KOPT-K1 (cell line): ENCODE data around the gene MBIP.
"Not testable (repeated sequence)": the region's sequence is repeated elsewhere in the genome, so short reads cannot be mapped to it uniquely, and the experiment has no call there.

Experiments used
- H3K27ac ChIP-seq: fragments of 200-600 bp; sonication (generic); 2 replicates; pipeline ENCODE4 v1.5.1; 2016; ENCODE audit warnings: antibody characterized with exemption, mild to moderate bottlenecking, low read depth, low read length; ENCODE audit not compliant: poor library complexity, severe bottlenecking
- H3K36me3 ChIP-seq: fragments of 200-600 bp; sonication (generic); 2 replicates; pipeline ENCODE4 v1.5.1; 2017; ENCODE audit warnings: antibody characterized with exemption, mild to moderate bottlenecking, low read length, moderate library complexity; ENCODE audit not compliant: insufficient read depth
- H3K9me3 ChIP-seq: fragments of 200-600 bp; sonication (generic); 2 replicates; pipeline ENCODE4 v1.5.1; 2017; ENCODE audit warnings: antibody characterized with exemption, low read length, mild to moderate bottlenecking; ENCODE audit not compliant: insufficient read depth, poor library complexity, severe bottlenecking

Gene MBIP, protein sequence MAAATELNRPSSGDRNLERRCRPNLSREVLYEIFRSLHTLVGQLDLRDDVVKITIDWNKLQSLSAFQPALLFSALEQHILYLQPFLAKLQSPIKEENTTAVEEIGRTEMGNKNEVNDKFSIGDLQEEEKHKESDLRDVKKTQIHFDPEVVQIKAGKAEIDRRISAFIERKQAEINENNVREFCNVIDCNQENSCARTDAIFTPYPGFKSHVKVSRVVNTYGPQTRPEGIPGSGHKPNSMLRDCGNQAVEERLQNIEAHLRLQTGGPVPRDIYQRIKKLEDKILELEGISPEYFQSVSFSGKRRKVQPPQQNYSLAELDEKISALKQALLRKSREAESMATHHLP

DNA sequence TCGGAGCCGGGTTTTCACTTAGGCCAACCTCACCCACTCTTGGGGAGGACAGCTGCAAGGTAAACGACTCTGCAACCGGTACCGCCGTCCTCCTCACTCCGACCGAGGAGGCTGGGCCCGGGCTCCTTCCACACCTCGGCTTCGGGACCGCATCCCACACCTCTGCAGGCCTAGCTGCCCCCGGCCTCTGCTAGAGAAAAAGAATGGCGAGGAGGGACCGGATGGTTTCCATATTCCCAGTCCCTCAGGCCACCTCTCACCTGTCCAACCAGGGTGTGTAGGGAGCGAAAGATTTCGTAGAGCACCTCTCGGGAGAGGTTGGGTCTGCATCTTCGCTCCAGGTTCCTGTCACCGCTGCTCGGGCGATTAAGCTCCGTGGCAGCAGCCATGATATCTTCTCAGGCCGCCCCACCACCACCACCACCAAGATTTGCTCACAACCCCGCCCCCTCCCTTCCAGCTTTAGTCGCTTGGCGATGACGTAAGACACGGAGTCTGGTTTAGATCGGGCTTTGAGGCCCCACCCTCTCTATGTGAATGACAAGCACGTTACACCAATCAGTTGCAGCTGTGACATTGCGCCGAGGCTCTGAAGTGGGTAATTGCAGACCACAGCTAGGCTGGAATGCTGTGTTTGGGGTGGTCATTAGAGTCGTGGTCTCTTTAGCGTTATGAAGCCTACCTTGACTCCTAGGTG is at the start of gene MBIP:
Gene MBIP (minus strand): TSS at position 438 of the 697 bp plus-strand sequence. CDS start 49 bp downstream, at position 389.
- no peaks in the 10 kb centered on the region for H3K9me3 ChIP-seq
- H3K27ac ChIP-seq, result peak within 1 kb of the TSS; percentile 68
- no peaks in the 10 kb centered on the region for H3K36me3 ChIP-seq

DNA sequence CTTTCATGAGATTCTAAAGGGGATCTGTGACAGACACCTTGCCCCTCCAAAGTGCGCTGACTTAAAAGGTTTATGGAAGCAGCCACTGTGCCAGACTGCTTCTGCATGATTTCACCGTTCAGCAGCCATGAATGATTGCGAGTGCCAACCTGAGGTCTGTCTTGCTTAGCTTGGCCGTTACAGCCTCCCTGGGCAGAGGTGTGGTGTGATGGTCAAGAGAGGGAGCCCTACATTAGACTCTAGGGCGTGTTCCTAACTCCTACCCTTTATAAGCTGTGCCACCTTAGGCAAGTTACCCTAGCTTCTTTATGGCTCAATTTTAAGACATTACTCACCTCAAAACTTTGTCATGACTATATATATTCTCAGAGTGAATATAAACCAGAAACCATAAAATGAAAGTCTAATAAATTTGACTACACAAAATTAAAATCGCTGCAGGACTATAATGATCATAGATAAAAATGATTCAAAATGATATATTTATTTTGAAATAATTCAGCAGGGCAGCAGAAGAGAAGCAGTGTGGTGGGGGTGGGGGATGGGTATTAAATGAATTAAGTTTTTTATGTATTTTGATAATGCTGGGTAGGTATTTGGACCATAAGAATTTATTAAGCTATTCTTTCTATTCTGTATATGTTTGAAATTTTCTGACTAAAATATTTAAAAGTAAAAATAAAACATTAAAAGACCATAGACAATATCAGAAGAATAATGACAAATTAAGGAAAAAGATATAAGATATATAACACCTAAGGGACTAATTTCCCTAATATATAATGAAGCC is 47.7 kb upstream of the MBIP start:
- Histone ChIP-seq H3K9me3 (no peaks in the 10 kb centered on the region), H3K36me3 (no peaks in the 10 kb centered on the region), H3K27ac (no peak overlapping the region)

DNA sequence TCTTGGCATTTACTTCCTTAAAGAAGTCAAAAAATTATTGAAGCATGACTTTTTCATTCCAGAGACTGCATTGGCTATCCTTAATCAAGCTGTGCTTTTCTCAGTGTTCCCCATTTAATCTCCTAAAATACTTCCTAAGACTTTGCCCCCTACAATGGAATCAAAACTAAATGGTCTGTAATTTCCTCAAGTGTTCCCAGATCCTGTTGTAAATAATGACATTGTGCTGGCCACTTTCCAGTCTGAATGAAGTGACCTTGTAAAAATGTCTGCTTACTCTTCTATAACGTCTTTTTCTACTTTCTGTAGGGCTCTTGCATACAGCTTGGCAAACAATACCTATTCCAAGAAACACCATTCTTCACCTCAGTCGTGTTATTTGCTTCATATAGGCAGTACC is 45.3 kb upstream of the MBIP start:
- Histone ChIP-seq H3K36me3 (no peaks in the 10 kb centered on the region), H3K27ac (no peak overlapping the region), H3K9me3 (no peaks in the 10 kb centered on the region)

DNA sequence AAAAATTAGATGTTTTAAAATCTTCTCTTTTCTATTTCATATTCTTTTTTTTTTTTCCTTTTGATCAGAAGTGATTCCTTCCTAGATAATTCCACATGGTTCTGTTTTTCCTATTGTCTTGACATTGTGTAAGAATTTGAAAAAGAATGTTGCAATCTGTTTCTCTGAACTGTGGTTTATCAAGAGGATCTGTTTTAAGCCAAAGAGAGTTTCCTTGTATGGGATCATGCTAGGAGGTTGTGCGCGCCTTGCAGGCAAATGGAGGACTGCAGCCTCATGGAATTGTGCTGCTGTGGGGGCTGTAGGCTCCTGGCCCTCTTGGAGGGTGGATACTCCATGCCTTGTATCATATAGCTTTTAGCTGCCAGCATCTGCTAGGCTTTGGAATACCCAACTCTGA is 43.3 kb upstream of the MBIP start:
- Histone ChIP-seq H3K36me3 (no peaks in the 10 kb centered on the region), H3K9me3 (no peaks in the 10 kb centered on the region), H3K27ac (no peak overlapping the region)

DNA sequence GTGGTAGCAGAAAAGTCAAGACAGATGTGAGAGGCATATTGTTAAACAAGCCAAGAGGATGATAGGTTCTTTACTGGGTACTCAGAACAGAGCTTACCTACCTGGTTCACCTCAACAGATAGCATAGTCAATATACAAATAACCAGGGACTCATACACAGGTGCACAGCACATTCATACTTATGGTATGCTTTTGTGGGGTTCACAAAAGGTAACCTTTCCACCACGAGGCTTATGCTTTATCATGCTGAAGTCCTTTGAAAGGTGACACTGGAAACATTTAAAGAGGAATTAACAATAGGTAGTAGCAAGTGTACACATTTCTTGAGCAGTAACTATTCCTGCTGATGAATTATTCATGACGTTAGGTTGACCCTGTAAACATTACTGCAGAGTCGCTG is 42.2 kb upstream of the MBIP start:
- Histone ChIP-seq H3K9me3 (no peaks in the 10 kb centered on the region), H3K27ac (no peak overlapping the region)

DNA sequence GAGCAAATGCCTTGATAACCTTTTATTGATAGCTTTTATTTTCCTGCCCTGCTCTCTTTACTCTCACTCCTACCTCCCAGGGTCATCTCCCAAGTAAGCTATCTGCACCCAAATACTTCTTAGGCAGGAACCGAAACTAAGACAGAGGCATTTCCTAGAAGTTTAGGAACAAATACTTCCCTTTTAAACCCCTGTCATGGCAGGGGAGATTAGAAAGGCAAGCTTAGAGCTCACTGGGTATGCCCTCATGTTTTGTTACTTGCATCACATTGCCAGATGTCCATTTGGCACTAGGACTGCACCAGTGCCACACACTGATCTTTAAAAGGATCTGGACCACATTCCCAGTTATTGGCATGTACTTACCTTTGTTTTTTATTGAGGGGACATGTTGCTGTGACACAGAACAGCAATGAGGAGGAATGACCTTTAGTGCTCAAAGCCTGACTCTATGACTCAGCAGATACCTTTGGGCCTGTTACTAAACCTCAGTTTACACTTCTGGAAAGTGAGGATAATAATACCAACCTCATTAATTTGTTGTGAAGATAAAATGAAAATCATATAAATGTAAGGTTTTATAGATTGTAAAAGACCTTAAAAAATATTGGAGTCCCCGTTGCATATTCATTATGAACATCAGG is 40.9 kb upstream of the MBIP start:
- H3K36me3 ChIP-seq, result no peaks in the 10 kb centered on the region
- H3K9me3 ChIP-seq, result peaks cover 7% of the 10 kb centered on the region
- no peak overlapping the region for H3K27ac ChIP-seq

More for the DNA sequence above, 42.2 kb upstream of the MBIP start:
- no peaks in the 10 kb centered on the region for H3K36me3 ChIP-seq

DNA sequence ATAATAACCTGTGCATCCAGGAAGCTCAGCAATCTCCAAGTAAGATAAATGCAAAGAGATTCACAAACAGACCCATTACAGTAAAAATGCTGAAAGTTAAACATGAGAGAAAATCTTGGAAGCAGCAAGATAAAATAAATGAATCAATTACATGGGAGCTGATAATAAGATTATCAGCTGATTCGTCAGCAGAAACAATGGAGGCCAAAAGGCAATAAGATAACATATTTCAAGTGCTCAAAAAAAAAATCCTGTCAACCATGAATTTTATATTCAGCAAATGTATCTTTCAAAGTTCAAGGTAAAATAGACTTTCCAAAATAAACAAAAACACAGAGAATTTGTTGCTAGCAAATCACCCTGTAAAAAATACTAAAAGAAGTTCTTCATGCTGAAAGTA is 36.4 kb upstream of the MBIP start:
- no peaks in the 10 kb centered on the region for H3K36me3 ChIP-seq
- peaks cover 21% of the 10 kb centered on the region for H3K9me3 ChIP-seq
- H3K27ac ChIP-seq, result no peak overlapping the region

DNA sequence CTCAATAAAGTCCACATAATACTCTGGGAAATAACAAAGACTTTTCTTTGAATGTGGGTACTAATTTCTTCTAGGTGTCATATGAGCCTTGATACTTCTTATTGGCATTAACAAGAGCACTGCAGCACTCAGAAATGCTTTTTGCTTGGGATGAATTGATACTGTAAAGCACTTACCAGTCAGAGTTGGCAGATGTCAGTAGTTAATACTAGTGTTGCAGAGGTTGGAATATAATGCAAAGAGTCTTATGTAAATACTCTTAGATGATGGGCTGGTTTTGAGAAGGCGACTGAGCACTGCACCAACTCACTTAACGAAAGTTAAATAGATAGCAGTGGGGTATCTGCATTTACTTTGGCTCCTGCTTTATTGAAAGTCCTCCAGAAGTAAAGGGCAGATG is 25.6 kb upstream of the MBIP start:
- no peaks in the 10 kb centered on the region for H3K9me3 ChIP-seq

DNA sequence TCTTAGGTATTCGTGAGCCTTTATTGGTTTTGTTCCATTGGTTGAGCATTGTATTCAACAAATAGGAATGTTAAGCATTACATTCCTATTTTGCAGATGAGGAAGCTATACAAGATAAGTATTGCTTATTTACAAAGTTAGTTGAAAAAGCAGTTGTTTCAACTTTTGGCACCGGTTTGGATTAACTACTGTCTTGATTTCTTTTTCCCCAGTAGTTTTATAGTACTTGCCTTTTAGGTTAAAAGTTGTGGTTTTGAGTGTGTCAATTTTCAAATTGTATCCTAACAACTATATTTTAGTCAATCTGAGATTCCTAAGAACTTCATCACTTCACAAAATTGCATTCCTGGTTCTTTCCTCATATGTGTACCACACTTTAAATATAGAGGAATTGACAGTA is 23.8 kb upstream of the MBIP start:
- H3K27ac ChIP-seq, result no peak overlapping the region
- H3K36me3 ChIP-seq, result no peaks in the 10 kb centered on the region

More for the DNA sequence above, 25.6 kb upstream of the MBIP start:
- H3K27ac ChIP-seq, result no peak overlapping the region
- no peaks in the 10 kb centered on the region for H3K36me3 ChIP-seq

DNA sequence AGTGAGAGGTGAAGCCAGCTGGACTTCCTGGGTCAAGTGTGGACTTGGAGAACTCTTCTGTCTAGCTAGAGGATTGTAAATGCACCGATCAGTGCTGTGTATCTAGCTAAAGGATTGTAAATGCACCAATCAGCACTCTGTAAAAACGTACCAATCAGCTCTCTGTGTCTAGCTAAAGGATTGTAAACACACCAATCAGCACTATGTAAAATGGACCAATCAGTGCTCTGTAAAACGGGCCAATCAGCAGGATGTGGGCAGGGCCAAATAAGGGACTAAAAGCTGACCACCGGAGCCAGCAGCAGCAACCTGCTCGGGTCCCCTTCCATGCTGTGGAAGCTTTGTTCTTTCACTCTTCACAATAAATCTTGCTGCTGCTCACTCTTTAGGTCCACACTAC is 21.4 kb upstream of the MBIP start:
- H3K36me3 ChIP-seq, H3K27ac ChIP-seq, H3K9me3 ChIP-seq: not testable (repeated sequence)

More for the DNA sequence above, 23.8 kb upstream of the MBIP start:
- no peaks in the 10 kb centered on the region for H3K9me3 ChIP-seq

DNA sequence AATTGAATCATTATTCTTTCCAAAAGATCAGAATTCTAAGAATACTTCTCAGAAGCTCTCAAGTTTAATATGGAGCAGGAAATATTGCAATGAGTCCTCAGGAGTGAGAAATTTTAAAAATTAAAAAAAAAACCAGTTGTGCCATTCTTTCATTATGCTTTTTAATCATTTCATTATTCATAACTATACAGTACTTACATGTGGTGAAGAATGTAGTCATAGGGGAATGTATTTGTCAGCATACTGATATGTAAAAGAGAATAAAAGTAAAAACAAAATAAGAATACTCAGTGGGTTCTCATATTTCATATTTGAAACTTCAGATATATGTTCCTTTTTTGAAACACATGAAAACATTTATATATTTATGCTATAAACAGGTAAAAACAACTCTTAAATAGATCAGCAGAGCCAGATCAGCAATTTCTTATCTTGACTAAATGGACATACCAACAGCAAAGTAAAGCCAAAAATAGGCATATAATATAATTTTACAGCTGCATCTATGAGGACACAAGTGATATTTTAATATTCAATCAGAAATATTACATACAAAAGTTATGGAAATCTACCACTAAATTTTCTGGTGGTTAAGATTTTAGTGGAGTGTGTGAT is 19.9 kb upstream of the MBIP start:
- Histone ChIP-seq H3K9me3 (no peaks in the 10 kb centered on the region), H3K27ac (no peak overlapping the region), H3K36me3 (no peaks in the 10 kb centered on the region)

DNA sequence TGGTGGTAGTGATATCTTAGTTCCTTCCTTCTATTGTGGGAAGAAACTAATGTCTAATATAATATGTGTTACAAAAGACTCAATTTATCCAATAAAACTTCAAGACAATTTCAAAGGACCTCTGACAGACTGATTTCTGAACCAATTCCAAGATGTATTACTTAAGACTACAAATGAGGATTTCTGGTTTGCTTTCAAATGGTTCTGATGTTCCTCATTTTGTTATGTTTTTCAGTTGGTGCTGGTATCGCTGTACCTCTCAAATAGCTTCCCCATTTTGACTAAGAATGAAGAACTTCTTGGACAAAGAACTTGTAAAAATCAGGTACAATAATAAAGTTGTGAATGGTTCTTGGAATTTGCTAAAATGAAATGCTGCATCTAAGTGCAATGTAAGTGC is 19.4 kb upstream of the MBIP start:
- H3K36me3 ChIP-seq, result no peaks in the 10 kb centered on the region
- H3K27ac ChIP-seq, result no peak overlapping the region
- H3K9me3 ChIP-seq, result no peaks in the 10 kb centered on the region

DNA sequence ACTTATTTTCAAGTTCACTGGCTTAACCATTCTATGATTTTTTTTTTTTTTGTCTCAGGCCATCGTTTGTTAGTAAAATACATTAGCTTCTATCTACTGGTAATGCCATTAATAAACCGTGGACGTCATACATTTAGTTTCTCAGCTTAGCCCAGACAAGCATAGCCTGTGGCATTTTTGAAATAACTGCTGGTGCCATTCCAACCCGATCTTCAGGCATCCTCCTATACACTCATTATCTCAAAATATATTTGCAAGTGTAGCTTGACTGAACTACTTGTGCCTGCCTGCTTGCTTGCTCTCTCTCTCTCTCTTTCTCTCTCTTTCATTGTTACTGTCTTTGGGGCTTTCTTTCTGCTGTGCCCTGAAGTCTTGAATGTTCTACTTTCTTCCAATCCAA is 12.7 kb upstream of the MBIP start:
- H3K36me3 ChIP-seq, result no peaks in the 10 kb centered on the region
- H3K9me3 ChIP-seq, result no peaks in the 10 kb centered on the region
- no peak overlapping the region for H3K27ac ChIP-seq

DNA sequence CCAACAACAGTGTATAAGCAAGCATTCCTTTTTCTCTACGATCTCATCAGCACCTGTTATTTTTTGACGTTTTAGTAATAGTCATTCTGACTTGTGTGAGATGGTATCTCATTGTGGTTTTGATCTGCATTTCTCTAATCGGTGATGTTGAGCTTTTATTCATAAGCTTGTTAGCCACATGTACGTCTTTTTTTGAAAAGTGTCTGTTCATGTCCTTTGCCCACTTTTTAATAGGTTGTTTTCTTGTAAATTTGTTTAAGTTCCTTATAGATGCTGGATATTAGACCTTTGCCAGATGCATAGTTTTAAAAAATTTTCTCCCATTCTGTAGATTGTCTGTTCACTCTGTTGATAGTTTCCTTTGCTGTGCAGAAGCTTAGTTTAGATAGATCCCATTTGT is 7.1 kb upstream of the MBIP start:
- H3K9me3 ChIP-seq, H3K27ac ChIP-seq, H3K36me3 ChIP-seq: not testable (repeated sequence)
